Inferior parietal cortex (tissue), 1 donor: ENCODE measurements around the gene NAA25.
"Not testable (repeated sequence)": the region's sequence is repeated elsewhere in the genome, so short reads cannot be mapped to it uniquely, and the experiment has no call there.

Experiments used
- DNase-seq: peaks from one replicate; pipeline ENCODE4 v3.0.0-alpha.2; 2016; ENCODE audit errors: extremely low spot score

Gene NAA25

DNA sequence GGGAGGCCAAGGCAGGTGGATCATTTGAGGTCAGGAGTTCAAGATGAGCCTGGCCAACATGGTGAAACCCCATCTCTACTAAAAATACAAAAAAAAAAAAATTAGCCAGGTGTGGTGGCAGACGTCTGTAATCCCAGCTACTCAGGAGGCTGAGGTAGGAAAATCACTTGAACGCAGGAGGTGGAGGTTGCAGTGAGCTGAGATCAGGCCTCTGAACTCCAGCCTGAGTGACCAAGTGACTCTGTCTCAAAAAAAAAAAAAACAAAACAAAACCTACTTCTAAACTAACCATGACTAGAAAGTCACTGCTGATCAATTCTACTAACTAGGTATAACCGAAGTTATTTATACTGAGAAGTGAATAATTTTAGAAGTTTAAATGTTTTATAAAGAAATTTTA lies 99.0 kb downstream of the NAA25 start:
- DNase-seq = not testable (repeated sequence)

DNA sequence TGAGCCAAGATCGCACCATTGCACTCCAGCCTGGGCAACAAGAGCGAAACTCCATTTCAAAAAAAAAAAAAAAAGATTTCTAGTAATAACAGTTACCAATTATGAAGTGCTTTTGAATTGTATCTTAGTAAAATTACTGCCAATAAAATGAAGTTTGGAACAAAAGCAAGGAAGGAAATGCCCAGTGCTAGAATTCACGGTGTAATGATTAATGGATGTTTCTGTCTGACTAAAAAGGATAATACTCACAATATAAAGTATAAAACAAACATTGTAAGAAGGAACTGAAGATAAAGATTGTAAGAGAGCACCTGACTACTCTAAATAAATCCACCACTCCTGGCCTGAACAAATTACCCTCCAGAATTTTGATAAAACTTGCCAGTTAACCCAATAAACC lies 99.7 kb downstream of the NAA25 start:
- no peak for DNase-seq

DNA sequence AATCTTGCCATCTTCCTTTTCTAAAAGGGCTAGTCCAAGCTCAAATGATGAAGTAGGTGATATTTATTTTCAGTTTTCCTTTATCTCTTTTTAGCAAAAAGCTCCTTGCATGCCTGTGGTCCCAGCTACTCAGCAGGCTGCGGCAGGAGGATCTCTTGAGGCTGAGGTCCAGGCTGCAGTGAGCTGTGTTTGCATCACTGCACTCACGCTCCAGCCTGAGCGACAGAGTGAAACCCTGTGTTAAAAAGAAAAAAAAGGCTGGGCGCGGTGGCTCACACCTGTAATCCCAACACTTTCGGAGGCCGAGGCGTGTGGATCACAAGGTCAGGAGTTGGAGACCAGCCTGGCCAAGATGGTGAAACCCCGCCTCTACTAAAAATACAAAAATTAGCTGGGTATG lies 100.6 kb downstream of the NAA25 start:
- no peak for DNase-seq

DNA sequence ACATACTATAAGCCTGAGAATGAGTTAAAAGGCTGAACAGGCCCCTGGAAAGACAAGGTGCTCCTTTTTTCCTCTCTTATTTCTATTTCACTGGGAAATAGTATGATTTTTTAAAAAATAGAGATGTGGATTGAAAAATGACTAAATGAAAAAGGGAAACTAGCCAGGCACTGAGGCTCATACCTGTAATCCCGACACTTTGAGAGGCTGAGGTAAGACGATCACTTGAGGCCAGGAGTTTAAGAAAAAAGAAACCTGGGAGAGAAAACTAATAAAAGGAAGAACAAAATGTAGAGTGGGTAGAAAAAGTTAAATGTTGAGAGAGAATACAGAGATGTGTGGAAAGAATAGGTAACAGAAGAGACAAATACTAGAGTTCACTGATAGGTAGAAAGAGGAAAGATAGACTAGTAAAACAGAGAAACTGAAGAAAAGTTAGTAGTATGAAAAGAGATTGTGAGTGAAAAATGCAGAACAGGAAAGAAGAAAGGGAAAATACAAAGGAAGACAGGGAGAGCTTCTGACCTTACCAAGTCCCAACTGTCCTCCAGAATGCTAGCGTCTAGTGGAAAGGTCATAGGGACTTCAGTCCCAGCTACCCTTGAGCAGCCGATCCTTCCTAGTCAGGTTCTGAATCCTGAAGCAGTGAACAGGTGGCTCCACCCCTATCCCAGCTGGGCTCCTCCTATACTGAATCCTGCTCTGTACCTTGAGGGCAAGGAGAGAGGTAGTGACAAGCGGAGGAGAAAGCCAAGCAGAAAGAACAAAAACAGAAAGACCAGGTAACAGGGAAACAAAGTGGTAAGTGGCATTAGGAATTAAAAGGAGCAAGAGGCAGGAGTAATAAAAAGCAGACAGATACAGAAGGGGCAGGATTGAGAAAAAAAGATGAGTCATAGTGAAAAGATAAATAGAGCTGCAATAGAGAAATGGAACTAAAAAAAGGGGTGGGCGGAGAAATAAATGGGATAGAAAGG lies 102.9 kb downstream of the NAA25 start:
- DNase-seq = no peak

DNA sequence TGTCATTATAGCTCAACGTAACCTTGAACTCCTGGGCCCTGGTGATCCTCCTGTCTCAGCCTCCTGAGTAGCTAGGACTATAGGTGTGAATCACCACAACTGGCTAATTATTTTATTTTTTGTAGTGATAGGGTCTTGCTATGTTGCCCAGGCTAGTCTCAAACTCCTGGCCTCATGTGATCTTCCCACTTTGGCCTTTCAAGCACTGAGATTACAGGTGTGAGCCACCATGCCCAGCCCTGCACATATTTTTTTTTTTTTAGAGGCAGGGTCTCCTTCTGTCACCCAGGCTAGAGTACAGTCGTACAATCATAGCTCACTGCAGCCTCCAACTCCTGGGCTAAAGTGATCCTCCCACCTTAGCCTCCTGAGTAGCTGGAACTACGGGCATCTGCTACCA lies 104.5 kb downstream of the NAA25 start:
- no peak for DNase-seq

DNA sequence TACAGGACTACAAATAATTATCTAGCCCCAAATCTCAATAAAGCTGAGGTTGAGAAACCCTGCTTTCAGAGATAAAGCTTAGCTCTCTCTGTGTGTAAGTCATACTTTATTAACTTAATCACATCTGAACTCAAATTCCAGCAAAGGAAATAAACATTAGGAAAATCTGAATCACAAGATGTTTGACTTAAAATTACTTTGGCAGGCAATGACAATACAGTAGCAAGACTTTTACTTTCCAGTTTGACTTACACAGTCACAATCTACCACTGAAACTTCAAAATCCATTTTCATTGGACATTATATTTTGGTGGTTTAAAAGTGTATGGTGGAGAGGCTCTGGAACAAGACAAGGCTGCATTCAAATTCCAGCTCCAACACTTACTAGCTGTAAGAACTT lies 107.0 kb downstream of the NAA25 start:
- DNase-seq = no peak

DNA sequence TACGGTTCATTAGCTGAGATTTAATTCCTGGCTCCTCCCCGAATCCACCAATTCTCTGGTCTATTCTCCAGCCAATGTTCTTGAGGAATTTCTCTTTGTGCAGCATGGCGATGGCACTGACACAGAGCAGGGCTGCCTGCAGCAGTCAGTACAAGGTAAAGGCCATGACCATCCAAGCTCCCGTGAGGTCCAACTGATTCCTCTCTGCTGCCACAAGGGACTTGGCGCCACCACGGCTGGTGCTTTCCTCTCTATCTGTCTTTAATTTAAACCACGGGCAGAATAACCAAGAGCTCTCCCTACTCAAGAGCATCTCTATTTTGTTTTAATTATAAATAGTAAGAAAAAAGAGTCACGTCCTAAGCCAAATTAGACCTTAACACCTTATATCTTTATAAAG lies 107.8 kb downstream of the NAA25 start:
- no peak for DNase-seq

DNA sequence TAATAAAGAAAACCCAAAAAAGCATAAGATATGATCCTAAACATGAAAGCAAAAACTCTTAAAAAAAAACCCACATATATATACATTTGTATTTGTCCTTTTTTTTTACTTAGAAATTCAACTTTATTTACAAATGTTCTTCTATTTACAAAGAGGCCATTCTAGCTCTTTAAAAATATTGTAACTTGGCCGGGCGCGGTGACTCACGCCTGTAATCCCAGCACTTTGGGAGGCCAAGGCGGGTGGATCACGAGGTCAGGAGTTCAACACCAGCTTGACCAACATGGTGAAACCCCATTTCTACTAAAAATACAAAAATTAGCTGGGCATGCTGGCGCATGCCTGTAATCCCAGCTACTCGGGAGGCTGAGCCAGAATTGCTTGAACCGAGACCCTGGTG lies 109.5 kb downstream of the NAA25 start:
- not testable (repeated sequence) for DNase-seq

DNA sequence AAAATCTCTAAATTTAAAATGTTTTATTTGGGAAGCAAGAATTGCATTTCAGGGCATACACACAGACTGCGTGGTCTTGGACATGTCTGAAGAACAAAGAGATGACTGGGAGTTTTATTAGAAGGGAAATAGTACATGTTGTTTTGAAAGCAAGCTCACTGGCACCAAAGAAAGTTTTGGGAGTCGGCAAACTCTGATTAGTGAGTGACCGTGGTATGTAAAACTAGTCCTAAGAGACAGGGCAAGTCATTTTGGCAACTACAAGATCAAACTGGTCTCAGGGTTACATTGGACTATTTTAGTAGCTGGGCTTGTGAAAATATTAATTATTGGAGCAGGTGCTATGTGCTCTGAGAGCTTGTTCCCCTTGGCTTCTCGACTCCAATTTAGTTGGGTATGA lies 110.6 kb downstream of the NAA25 start:
- DNase-seq = no peak

DNA sequence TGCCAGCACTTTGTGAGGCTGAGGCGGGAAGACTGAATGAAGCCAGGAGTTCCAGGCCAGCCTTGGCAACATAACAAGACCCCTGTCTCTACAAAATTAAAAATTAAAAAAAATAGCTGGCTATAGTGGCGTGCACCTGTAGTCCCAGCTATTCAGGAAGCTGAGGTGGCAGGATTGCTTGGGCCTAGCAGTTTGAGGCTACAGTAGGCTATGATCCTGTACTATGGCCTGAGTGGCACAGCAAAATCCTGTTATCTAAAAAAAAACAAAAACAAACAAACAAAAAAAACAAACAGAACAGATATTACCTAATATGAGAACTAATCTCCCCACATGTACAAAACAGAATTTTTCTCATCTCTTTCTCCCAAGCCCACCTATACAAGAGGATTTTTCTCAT lies 111.3 kb downstream of the NAA25 start:
- no peak for DNase-seq

DNA sequence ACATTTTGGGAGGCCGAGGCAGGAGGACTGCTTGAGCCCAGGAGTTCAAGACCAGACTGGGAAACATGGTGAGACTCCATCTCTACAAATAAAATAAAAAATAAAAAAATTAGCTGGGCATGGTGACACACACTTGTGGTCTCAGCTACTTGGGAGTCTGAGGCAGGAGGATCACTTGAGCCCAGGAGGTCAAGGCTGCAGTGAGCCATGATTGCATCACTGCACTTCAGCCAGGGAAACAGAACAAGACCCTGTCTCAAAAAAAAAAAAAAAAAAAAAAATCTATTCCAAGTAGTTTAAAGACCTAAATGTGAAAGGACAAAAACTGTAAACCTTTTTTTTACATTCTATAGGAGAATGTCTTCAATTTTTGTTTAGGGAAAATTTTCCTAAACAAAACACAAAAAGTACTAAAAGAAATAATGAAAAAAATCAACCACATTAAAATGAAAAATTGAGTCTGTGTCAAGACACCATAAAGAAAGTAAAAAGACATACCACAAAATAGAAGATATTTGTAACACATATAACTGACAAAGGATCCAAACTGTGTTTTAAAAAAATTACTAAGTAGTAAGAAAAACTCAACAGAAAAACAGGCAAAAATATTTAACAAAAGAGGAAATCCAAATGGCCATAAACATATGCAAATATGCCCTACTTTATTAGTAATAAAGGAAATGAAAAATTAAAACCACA lies 112.7 kb downstream of the NAA25 start:
- no peak for DNase-seq

DNA sequence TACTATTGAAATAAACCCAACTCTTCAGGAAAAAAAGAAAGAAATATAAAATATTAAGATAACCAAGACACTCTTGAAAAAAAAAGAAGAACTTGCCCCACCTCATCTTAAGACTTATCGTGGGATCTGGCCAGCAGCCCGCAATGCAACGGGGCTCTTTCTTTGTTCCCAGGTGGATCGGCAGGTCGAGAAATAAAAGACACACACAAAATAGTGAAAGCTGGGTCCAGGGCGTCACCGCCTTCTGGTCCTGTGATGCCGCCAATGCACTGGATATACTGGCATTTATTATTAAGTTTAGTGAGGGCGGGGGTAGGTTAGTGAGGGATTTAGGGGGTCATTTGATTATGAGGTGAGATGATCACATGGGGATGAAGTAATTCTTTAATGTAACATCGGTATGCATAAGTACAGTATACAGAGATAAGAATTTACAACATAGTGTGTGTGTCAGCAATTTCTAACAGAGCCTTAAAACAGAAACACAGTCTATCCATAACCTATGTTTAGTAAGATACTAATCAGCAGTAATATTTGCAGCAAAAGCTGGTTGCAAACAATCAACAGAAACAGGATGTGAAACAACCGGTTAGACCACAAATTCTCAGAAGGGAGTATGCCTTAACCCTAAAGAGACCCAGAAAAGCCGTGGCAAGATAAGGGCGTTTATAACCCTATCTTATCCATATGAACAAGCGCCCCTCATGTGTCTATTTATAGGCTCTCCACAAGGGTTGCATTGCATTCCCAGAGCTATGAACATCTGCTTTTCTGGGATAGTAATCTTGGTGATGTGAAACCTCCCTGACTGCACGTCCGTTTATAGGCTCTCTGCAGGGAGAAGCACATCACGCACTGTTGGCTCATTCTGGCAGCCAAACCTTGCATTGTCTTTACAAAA lies 114.1 kb downstream of the NAA25 start:
- not testable (repeated sequence) for DNase-seq

DNA sequence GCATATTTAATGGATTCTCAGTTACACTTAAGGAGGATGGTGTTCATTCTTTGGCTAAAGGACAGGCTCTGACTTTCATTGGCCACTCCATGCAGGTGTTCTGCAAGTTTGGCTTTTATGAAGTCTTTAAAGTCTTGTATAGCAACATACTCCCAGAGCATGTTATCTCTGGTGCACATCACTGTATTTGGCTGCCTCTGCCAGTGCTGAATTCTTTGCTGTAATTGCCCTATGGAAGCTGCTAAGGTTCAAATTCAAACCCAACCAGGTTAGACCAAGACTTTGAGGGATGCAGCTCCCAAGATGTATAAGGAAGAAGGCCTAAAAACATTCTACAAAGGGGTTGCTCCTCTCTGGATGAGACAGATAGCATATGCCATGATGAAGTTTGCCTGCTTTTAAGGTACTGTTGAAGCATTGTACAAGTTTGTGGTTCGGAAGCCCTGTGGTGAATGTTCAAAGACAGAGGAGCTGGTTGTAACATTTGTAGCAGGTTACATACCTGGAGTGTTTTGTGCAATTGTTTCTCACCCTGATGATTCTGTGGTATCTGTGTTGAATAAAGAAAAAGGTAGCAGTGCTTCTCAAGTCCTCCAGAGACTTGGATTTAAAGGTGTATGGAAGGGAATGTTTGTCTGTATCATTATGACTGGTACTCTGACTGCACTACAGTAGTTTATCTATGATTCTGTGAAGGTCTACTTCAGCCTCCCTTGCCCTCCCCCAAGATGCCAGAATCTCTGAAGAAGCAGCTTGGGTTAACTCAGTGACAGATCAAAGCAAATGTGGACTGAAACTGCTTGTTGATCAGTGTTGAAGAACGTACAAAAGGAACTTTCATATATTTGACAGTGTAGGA lies 115.1 kb downstream of the NAA25 start:
- DNase-seq = no peak

DNA sequence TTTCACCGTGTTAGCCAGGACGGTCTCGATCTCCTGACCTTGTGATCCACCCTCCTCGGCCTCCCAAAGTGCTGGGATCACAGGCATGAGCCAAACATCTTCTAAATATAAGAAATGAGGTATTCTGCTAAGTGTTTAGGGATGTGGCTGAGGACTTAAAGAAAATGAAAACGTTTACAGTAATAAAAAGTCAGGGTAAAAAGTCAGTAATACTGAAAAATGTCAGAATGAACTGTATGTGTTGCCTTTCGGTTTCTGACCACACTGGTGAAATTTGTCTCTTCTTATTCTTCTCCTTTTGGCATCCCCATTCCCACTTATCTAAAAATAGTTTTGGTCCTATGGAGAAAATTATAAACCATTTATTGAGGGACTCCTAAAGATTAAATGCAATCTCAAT lies 116.1 kb downstream of the NAA25 start:
- DNase-seq = no peak

DNA sequence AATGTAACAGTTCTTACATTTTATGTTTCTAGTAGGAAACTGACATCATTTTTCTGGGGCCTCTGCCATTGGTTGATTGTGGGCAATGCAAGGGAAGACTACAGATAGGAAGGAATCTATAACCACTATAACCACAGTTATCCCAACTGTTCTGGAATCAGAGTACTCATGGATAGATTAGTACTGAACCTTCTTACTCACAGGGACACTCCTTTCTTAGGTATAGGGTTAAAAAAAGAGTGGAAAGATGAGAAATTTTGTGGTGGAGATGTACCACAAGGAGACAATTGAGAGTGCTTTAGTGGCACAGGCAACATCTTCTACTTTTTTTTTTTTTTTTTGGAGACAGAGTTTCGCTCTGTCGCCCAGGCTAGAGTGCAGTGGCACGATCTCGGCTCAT lies 116.6 kb downstream of the NAA25 start:
- DNase-seq = no peak

DNA sequence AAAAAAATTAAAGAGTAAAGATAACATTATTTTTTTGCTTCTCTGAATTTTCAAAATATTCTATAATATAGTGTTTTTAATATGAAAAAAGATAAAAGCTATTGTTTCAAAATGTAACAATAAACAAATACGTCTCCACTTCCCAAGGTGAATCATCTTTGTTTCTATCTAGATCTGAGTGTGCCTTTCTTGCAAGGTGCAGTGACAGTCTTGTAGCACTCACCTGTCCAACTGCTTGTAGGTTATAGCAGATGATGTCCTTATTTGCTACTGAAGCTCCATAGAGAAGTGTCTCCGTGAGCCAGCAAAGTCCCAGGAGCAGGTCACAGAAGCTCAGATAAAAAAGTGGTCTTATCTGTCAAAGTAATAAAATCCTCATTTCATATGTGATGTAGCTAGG lies 117.0 kb downstream of the NAA25 start:
- no peak for DNase-seq

DNA sequence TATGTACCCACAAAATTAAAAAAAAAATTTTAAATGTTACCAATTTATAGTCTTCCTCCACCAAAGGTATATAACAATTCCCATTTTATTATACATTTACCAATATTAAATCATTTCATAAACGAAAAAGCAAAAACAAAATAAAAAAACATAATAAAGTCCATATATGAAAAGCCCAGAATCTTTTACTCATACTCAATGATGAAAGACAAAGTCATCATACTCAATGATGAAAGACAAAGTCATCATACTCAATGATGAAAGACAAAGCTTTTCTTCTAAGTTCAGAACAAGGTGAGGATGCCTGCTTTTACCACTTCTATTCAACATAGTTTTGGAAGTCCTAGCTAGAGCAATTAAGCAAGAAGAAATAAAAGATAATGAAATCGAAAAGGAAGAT lies 123.8 kb downstream of the NAA25 start:
- no peak for DNase-seq

DNA sequence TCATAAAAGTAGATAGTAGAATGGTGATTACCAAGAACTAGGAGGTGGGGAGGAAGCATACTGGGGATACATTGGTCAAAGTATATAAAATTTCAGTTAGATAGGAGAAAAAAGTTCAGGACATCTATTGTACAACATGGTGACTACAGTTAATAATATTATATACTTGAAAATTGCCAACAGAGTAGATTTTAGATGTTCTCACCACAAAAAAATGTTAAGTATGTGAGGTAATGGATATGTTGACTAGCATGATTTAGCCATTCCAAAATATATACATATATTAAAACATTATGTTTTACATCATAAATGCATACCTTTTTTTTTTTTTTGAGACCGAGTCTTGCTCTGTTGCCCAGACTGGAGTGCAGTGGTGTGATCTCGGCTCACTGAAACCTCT lies 126.6 kb downstream of the NAA25 start:
- DNase-seq = no peak

DNA sequence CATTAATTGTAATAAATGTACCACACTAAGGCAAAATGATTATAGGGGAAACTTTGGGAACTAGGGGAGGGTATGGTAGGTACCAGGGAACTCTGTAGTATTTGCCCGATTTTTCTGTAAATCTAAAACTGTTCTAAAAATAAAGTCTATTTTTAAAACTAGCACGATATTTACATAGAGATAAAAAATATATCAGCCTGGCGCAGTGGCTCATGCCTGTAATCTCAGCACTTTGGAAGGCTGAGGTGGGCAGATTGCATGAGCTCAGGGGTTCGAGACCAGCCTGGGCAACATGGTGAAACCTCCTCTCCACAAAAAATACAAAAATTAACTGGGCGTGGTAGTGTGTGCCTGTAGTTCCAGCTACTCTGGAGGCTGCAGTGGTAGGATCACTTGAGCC lies 128.0 kb downstream of the NAA25 start:
- DNase-seq = no peak

DNA sequence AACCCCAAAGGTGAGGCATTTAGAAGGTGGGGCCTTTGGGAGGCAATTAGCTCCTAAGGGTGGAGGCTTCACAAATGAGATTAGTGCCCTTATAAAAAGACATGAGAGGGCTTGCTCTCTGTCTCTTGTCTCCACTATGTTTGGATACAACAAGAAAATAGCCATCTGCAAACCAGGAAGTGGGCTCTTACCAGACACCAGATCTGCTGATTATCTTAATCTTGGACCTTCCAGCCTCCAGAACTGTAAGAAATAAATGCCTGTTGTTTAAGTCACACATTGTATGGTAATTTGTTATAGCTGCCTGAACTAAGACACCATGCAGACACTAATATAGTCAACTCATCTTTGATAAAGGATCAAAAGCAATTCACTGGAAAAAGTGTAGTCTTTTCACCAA lies 130.0 kb downstream of the NAA25 start:
- DNase-seq = no peak

DNA sequence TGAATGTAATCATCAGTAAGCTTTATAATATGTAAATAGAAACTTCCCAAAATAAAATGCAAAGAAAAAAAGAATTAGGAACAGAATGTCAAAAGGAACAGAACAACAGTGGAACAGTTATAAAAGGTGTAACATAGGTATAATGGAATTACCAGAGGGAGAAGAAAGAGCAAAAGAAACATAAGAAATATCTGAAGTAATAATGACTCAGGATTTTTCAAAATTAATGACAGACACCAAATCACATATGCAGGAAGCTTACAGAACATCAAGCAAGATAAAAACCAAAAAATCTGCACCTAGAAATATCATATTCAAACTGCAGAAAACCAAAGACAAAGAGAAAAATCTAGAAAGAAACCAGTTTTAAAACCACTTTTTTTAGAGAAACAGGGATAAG lies 131.7 kb downstream of the NAA25 start:
- DNase-seq = no peak
